Suprapubic skin (tissue), 4 donors: ENCODE measurements around the gene SPRED2. TPM values are rescaled to one million over a fixed set of nuclear protein-coding genes. Genes with fewer than 3 reads are reported as not detected.

Experiments used
- DNase-seq, 2 donors: peaks; one replicate each; pipeline ENCODE4 v3.0.0-alpha.2; 2019; ENCODE audit warnings: low spot score in 2 of 2
- H3K27ac ChIP-seq: fragments of 200-600 bp; sonication (generic); one replicate; pipeline ENCODE4 v1.5.1; 2019
- H3K27me3 ChIP-seq: fragments of 200-600 bp; sonication (generic); one replicate; pipeline ENCODE4 v1.5.1; 2019
- H3K36me3 ChIP-seq: fragments of 200-600 bp; sonication (generic); one replicate; pipeline ENCODE4 v1.5.1; 2019
- H3K4me1 ChIP-seq: fragments of 200-600 bp; sonication (generic); one replicate; pipeline ENCODE4 v1.5.1; 2019
- H3K4me3 ChIP-seq: fragments of 200-600 bp; sonication (generic); one replicate; pipeline ENCODE4 v1.5.1; 2019; ENCODE audit warnings: mild to moderate bottlenecking
- H3K9me3 ChIP-seq: fragments of 200-600 bp; sonication (generic); one replicate; pipeline ENCODE4 v1.5.1; 2019
- CTCF ChIP-seq, 2 donors: fragments of 200-600 bp in 1 of 2; fragments of 450-650 bp in 1 of 2; sonication (generic) in 1 of 2; IDR thresholded peaks; one replicate each; pipeline ENCODE4 v1.5.1; 2016 to 2019; ENCODE audit warnings: antibody characterized with exemption in 2 of 2, mild to moderate bottlenecking in 1 of 2, moderate library complexity in 1 of 2
- EP300 ChIP-seq: sonication (generic); formaldehyde crosslinking; IDR thresholded peaks from one replicate; pipeline ENCODE4 v1.6.1; 2017; ENCODE audit warnings: antibody characterized with exemption
- POLR2A ChIP-seq, 2 donors: fragments of 450-650 bp; IDR thresholded peaks; one replicate each; pipeline ENCODE4 v1.6.1; 2017; ENCODE audit warnings: antibody characterized with exemption in 2 of 2, mild to moderate bottlenecking in 2 of 2, moderate library complexity in 2 of 2
- POLR2AphosphoS5 ChIP-seq, 3 donors: sonication (generic); formaldehyde crosslinking; IDR thresholded peaks; one replicate each; pipeline ENCODE4 v1.6.1; 2017; ENCODE audit warnings: antibody characterized with exemption in 3 of 3
- WGBS: methylation state at CpG from one replicate; pipeline ENCODE4 v1.1.5; 2018; 5-methylcytosine and 5-hydroxymethylcytosine counted together
- total RNA-seq, 4 donors: library from RNA; depleted of rRNA; stranded (reverse); fragments of >200 nt; gene quantifications; one replicate each; pipeline ENCODE4 v1.1.0, GENCODE V29; 2016

Gene SPRED2
- total RNA-seq, 4 donors from 2014 or later = 17.8 to 27.5 (median 18.7) TPM

- no peak overlapping the region for H3K4me3 ChIP-seq
- H3K27me3 ChIP-seq = no peaks in the 10 kb centered on the region
- H3K27ac ChIP-seq = no peak overlapping the region
- DNase-seq = no peak
- no peaks in the 10 kb centered on the region for H3K4me1 ChIP-seq
- H3K9me3 ChIP-seq = no peaks in the 10 kb centered on the region
- H3K36me3 ChIP-seq = no peaks in the 10 kb centered on the region
- TF ChIP-seq POLR2AphosphoS5 (IDR thresholded peaks at IDR 0.05) (no peak), POLR2A (IDR thresholded peaks at IDR 0.05) (no peak), EP300 (no peak), CTCF (IDR thresholded peaks at IDR 0.05) (no peak)
- 62% methylated on average over 1 of the region's 1 CpG for WGBS
These were observed 21.5 kb upstream of the SPRED2 start for GRCh38 chr2:65453916-65454315.

GRCh38 chr2:65452150-65452895 is 19.9 kb upstream of the SPRED2 start:
- H3K27ac ChIP-seq = no peak overlapping the region
- no peaks in the 10 kb centered on the region for H3K36me3 ChIP-seq
- H3K4me1 ChIP-seq = no peaks in the 10 kb centered on the region
- DNase-seq = no peak
- no peaks in the 10 kb centered on the region for H3K27me3 ChIP-seq
- H3K4me3 ChIP-seq = no peak overlapping the region
- TF ChIP-seq CTCF (IDR thresholded peaks at IDR 0.05) (no peak), EP300 (no peak), POLR2AphosphoS5 (IDR thresholded peaks at IDR 0.05) (no peak)
- 53% methylated on average over 5 of the region's 5 CpGs for WGBS
- no peaks in the 10 kb centered on the region for H3K9me3 ChIP-seq

GRCh38 chr2:65450810-65451209 is 18.4 kb upstream of the SPRED2 start:
- no peaks in the 10 kb centered on the region for H3K9me3 ChIP-seq
- H3K4me1 ChIP-seq = no peaks in the 10 kb centered on the region
- H3K27ac ChIP-seq = no peak overlapping the region
- DNase-seq = no peak
- TF ChIP-seq POLR2AphosphoS5 (IDR thresholded peaks at IDR 0.05) (no peak), POLR2A (IDR thresholded peaks at IDR 0.05) (no peak), CTCF (IDR thresholded peaks at IDR 0.05) (no peak)
- H3K4me3 ChIP-seq = no peak overlapping the region
- no peaks in the 10 kb centered on the region for H3K27me3 ChIP-seq
- H3K36me3 ChIP-seq = no peaks in the 10 kb centered on the region
- 57% methylated on average over 1 of the region's 1 CpG for WGBS

- 95% methylated on average over 3 of the region's 3 CpGs for WGBS
- H3K4me1 ChIP-seq = no peaks in the 10 kb centered on the region
- DNase-seq = no peak
- H3K9me3 ChIP-seq = no peaks in the 10 kb centered on the region
- no peaks in the 10 kb centered on the region for H3K36me3 ChIP-seq
- H3K27ac ChIP-seq = no peak overlapping the region
- H3K27me3 ChIP-seq = no peaks in the 10 kb centered on the region
- no peak for TF ChIP-seq CTCF (IDR thresholded peaks at IDR 0.05)
- no peak for TF ChIP-seq POLR2AphosphoS5 (IDR thresholded peaks at IDR 0.05)
- TF ChIP-seq EP300 = no peak
- TF ChIP-seq POLR2A (IDR thresholded peaks at IDR 0.05) = no peak
- H3K4me3 ChIP-seq = no peak overlapping the region
These were observed 18.0 kb upstream of the SPRED2 start for GRCh38 chr2:65450393-65450792.

- WGBS = 86% methylated on average over 5 of the region's 5 CpGs
These were observed 11.2 kb upstream of the SPRED2 start for GRCh38 chr2:65443509-65444186.

More at GRCh38 chr2:65443509-65444186, 11.2 kb upstream of the SPRED2 start:
- no peaks in the 10 kb centered on the region for H3K9me3 ChIP-seq
- H3K36me3 ChIP-seq = no peaks in the 10 kb centered on the region
- H3K4me3 ChIP-seq = no peak overlapping the region
- DNase-seq = no peak
- no peak for TF ChIP-seq POLR2AphosphoS5 (IDR thresholded peaks at IDR 0.05)
- TF ChIP-seq CTCF (IDR thresholded peaks at IDR 0.05) = no peak
- TF ChIP-seq POLR2A (IDR thresholded peaks at IDR 0.05) = no peak
- no peak for TF ChIP-seq EP300
- H3K27me3 ChIP-seq = no peaks in the 10 kb centered on the region
- H3K4me1 ChIP-seq = no peaks in the 10 kb centered on the region
- H3K27ac ChIP-seq = no peak overlapping the region
